GM12875 (cell line): ENCODE measurements around the gene AFF2.

Source experiments
- H3K4me3 ChIP-seq: one replicate; pipeline ENCODE4 v1.5.1; 2011; ENCODE audit warnings: low read depth, low read length, control low read depth
- TF ChIP-seq, protein P1 (sequence below): IDR thresholded peaks from 2 replicates; pipeline ENCODE4 v1.5.1; 2011; ENCODE audit warnings: low read depth, mild to moderate bottlenecking, control low read depth, inconsistent platforms, low read length, moderate library complexity, borderline replicate concordance; ENCODE audit not compliant: insufficient read depth

AFF2 gene

DNA sequence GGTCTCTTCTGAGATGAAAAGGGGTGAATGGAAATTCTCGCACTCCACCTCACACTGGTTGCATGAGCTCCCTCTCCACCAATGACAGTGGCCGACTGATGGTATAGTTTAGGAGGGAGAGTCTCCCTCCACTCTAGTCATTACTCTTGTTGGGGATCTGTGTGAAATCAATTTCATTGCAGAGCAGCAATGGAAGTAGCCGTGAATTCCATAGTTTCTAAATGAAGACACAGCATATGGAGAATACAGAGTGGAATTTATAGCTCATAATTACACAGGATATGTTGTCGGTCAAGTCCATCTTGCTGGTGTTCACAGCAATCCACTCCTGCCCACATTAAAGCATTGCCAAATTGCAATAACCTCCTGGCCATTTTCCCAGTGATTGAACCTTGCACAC is 426.0 kb downstream of the AFF2 start:
- TF ChIP-seq, protein P1, sequence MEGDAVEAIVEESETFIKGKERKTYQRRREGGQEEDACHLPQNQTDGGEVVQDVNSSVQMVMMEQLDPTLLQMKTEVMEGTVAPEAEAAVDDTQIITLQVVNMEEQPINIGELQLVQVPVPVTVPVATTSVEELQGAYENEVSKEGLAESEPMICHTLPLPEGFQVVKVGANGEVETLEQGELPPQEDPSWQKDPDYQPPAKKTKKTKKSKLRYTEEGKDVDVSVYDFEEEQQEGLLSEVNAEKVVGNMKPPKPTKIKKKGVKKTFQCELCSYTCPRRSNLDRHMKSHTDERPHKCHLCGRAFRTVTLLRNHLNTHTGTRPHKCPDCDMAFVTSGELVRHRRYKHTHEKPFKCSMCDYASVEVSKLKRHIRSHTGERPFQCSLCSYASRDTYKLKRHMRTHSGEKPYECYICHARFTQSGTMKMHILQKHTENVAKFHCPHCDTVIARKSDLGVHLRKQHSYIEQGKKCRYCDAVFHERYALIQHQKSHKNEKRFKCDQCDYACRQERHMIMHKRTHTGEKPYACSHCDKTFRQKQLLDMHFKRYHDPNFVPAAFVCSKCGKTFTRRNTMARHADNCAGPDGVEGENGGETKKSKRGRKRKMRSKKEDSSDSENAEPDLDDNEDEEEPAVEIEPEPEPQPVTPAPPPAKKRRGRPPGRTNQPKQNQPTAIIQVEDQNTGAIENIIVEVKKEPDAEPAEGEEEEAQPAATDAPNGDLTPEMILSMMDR: no peak
- H3K4me3 ChIP-seq: no peak overlapping the region

DNA sequence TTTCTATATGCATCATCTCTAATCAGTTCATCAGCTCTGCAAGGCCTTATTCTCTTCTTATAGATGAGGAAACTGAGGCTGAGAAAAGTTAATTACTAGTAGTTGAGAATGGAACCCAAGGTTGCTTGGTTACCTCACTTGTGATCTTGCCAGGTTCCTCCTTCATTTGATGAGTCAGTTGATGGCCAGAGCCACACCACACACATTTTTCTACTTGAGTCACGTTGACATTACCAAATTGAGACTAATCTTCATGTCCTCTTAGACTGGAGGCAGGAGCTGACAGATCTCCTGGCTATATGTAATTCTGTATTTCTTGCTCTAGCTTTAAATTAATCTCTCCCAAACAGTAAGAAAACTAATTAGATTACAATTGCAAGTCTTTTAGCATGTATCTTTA is 428.4 kb downstream of the AFF2 start:
- TF ChIP-seq, protein P1: no peak
- H3K4me3 ChIP-seq: no peak overlapping the region

DNA sequence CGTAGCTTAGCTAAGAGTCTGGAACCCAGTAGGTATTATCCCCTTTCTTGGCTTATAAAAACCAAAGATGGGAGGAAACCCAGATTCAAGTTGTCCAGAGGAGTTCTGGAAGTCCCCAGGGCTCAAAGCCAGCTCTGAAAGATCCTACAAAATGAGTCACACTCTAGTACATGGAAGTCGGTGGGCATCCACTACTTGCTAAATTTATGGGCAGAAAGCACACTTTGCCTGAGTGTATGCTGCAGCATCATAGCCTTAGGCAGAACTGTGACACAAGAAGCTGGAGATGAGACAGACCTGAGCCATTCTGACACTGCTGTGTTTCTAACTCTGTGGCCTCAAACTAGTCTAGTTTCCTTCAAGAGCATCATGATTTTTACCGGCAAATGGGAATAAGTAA is 429.3 kb downstream of the AFF2 start:
- no peak overlapping the region for H3K4me3 ChIP-seq
- TF ChIP-seq, protein P1: no peak

DNA sequence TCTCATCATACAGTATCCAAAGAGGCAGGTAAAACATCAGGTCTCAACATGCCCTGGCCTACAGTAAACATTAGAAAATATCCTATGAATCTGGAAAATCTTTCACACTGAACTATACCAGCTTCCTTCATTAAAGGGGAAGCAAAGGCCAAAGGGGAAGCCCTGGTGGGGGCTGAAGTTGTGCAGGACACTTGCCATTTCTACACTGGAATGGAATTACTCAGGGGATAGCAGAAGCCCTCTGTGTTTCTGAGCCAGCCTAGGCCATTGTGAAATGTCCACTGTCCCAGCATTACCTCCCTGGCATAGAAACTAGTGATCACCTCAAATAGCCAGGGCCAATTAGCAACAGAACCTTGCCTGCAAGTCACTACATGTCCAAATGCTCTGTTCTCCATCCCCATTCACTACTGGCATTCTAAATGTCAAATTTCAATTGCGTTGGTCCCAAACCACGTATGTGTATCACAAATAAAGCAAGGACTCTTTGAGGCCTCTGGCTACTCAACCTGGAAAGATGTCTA is 429.9 kb downstream of the AFF2 start:
- TF ChIP-seq, protein P1: no peak
- no peak overlapping the region for H3K4me3 ChIP-seq

DNA sequence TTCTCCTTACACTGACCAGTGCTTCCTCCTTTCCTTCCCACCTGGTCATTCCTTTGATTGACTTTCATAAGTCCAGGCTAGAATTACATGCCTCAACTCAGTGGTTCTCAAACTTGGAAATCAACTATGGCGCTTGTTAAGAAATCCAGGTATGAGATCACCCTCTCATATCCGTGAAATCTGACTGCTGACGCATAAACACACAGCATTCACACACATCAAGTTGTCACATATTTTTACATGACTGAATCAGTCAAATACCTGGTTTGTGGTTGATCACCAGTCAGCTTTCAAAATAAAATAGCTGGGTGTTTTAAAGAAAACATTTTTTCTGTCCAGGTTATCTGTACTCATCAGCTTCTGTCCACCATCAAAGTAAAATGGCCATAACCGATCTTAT is 433.5 kb downstream of the AFF2 start:
- TF ChIP-seq, protein P1: no peak
- H3K4me3 ChIP-seq: no peak overlapping the region

DNA sequence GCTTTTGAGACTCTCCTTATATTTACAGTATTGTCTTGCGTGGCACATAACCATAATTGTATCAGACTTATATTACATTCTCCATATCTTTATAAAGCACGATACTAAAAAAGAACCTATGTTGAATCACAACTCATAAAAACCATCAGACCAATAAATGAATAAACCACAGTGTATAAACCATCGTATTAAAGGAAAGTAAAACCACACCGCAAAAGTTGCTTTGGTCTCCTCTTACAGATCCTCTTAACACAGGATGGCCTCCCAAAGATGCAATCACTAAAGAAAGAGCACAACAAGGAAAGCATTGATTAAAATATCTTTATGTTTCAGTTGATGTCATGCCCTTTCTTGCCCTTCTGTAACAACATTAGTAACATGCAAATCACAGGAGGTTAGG is 437.9 kb downstream of the AFF2 start:
- no peak overlapping the region for H3K4me3 ChIP-seq
- TF ChIP-seq, protein P1: no peak

DNA sequence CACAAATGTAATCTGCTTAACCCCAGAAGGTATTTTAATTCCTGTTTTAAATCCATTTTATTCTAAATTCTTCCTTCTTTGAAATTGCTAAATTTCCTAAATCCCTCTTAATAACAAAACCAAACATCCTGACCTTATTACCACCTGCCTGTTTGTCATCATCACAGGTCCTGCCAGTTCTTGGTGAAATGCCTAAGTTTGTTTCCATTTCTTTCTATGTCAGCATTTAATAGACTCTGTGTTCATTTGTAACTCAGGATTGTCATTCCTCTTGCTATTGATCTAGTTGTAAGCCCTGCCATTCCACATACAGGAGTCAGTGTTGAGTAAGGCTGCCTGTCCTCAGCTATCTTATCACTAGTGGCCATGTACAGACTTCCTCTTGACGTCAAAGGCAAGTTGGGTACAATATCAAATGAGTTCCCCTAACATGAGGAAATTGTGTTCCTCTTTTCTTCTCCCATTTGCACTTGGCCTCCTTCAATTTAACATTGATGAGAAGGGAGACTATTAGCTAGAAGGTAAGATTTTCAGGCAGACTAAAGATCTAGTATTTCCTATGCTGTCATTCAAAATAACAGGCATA is 440.1 kb downstream of the AFF2 start:
- TF ChIP-seq, protein P1: no peak

More for the DNA sequence above, 440.1 kb downstream of the AFF2 start:
- H3K4me3 ChIP-seq: no peak overlapping the region
